GM19023 (cell line): Measurements from ENCODE around the gene ABLIM1.
"Not testable (repeated sequence)": the region's sequence is repeated elsewhere in the genome, so short reads cannot be mapped to it uniquely, and the experiment has no call there.

Experiments
- ATAC-seq: cut with Tn5 transposase; IDR thresholded peaks from one replicate; pipeline ENCODE4 v1.9.1; 2021; ENCODE audit warnings: mild to moderate bottlenecking, moderate library complexity; ENCODE audit not compliant: unreplicated experiment

The ABLIM1 gene

GRCh38 chr10:114658175-114658574 lies at the start of gene ABLIM1:
TSS of gene ABLIM1 (minus strand) at chr10:114658275. CDS start at chr10:114658200, 75 bp downstream.
- no peak for ATAC-seq

GRCh38 chr10:114706458-114707055 lies 48.5 kb upstream of the ABLIM1 start:
- no peak for ATAC-seq

- ATAC-seq: no peak
Measured at GRCh38 chr10:114704679-114705078, 46.6 kb upstream of the ABLIM1 start.

GRCh38 chr10:114703377-114704107 lies 45.5 kb upstream of the ABLIM1 start:
- no peak for ATAC-seq

- no peak for ATAC-seq
Measured at GRCh38 chr10:114698271-114699061, 40.4 kb upstream of the ABLIM1 start.

GRCh38 chr10:114697061-114697598 lies 39.1 kb upstream of the ABLIM1 start:
- no peak for ATAC-seq

GRCh38 chr10:114696301-114696700 lies 38.2 kb upstream of the ABLIM1 start:
- not testable (repeated sequence) for ATAC-seq

GRCh38 chr10:114694752-114695151 lies 36.7 kb upstream of the ABLIM1 start:
- ATAC-seq: no peak

GRCh38 chr10:114694062-114694461 lies 36.0 kb upstream of the ABLIM1 start:
- ATAC-seq: no peak

- ATAC-seq: no peak
Measured at GRCh38 chr10:114691442-114691941, 33.4 kb upstream of the ABLIM1 start.

GRCh38 chr10:114688786-114689185 lies 30.7 kb upstream of the ABLIM1 start:
- ATAC-seq: no peak

- no peak for ATAC-seq
Measured at GRCh38 chr10:114687459-114687858, 29.4 kb upstream of the ABLIM1 start.

GRCh38 chr10:114686013-114686412 lies 27.9 kb upstream of the ABLIM1 start:
- no peak for ATAC-seq

- no peak for ATAC-seq
Measured at GRCh38 chr10:114685456-114685855, 27.4 kb upstream of the ABLIM1 start.

GRCh38 chr10:114684822-114685209 lies 26.7 kb upstream of the ABLIM1 start:
- ATAC-seq: no peak

- ATAC-seq: no peak
Measured at GRCh38 chr10:114684084-114684821, 26.2 kb upstream of the ABLIM1 start.

- ATAC-seq: no peak
Measured at GRCh38 chr10:114683593-114683992, 25.5 kb upstream of the ABLIM1 start.

GRCh38 chr10:114683162-114683561 lies 25.1 kb upstream of the ABLIM1 start:
- ATAC-seq: no peak

GRCh38 chr10:114682532-114682931 lies 24.5 kb upstream of the ABLIM1 start:
- ATAC-seq: no peak

GRCh38 chr10:114682121-114682520 lies 24.0 kb upstream of the ABLIM1 start:
- no peak for ATAC-seq

GRCh38 chr10:114681542-114681941 lies 23.5 kb upstream of the ABLIM1 start:
- no peak for ATAC-seq
